ENCODE results near the gene TRAF3IP3.

The TRAF3IP3 gene

GRCh38 chr1:209741193-209741592 lies 14.7 kb upstream of the TRAF3IP3 start:
- TF ChIP-seq CTCF (IDR thresholded peaks at IDR 0.05; ENCODE audit: low read depth, low read length), result no peak
- no peaks in the 10 kb centered on the region for H3K4me1 ChIP-seq
- no peak for DNase-seq

DNA sequence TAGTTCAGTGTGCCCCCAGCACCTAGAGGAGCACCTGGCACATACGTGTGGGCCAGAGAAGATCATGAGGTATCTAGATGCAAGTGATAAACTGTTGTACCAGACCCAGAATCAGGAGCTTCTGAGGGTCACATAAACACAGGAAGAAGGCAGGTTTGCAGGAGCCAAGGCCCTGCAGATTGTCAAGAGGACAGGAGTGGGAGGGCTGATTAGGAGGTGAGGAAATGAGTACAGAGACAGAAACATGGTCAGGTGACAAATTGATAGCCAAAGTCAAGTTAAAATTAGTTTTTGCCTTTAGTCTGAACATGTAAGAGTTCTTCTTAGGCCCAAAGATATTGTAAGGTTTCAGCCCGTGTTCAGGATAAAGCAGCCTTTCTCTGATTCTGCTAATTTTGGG lies 14.0 kb upstream of the TRAF3IP3 start:
- H3K27me3 ChIP-seq, result no peaks in the 10 kb centered on the region
- H3K36me3 ChIP-seq, result no peaks in the 10 kb centered on the region
- H3K4me3 ChIP-seq (ENCODE audit: low read depth, low read length), result no peak overlapping the region
- H3K4me1 ChIP-seq, result peaks cover 3% of the 10 kb centered on the region; the same call in 1 of the 2 replicates
- TF ChIP-seq CTCF (IDR thresholded peaks at IDR 0.05; ENCODE audit: low read depth, low read length), result no peak
- no peaks in the 10 kb centered on the region for H3K9me3 ChIP-seq
- no peak for DNase-seq

More at GRCh38 chr1:209741193-209741592, 14.7 kb upstream of the TRAF3IP3 start:
- Histone ChIP-seq H3K27me3 (no peaks in the 10 kb centered on the region; the same call in 1 of the 2 replicates), H3K9me3 (no peaks in the 10 kb centered on the region), H3K36me3 (no peaks in the 10 kb centered on the region), H3K4me3 (ENCODE audit: low read depth, low read length) (no peak overlapping the region)

GRCh38 chr1:209742409-209743144 lies 13.3 kb upstream of the TRAF3IP3 start:
- no peak for TF ChIP-seq CTCF (IDR thresholded peaks at IDR 0.05; ENCODE audit: low read depth, low read length)
- H3K4me3 ChIP-seq (ENCODE audit: low read depth, low read length), result no peak overlapping the region
- no peaks in the 10 kb centered on the region for H3K36me3 ChIP-seq
- DNase-seq, result no peak
- H3K9me3 ChIP-seq, result no peaks in the 10 kb centered on the region
- H3K4me1 ChIP-seq, result peaks cover 3% of the 10 kb centered on the region; the same call in 1 of the 2 replicates
- H3K27me3 ChIP-seq, result no peaks in the 10 kb centered on the region

- Histone ChIP-seq H3K9me3 (no peaks in the 10 kb centered on the region), H3K36me3 (no peaks in the 10 kb centered on the region), H3K4me1 (peaks cover 3% of the 10 kb centered on the region; the same call in 1 of the 2 replicates), H3K4me3 (ENCODE audit: low read depth, low read length) (no peak overlapping the region), H3K27me3 (no peaks in the 10 kb centered on the region)
- no peak for TF ChIP-seq CTCF (IDR thresholded peaks at IDR 0.05; ENCODE audit: low read depth, low read length)
- DNase-seq, result no peak
Measured at GRCh38 chr1:209743145-209743482, 12.7 kb upstream of the TRAF3IP3 start.

DNA sequence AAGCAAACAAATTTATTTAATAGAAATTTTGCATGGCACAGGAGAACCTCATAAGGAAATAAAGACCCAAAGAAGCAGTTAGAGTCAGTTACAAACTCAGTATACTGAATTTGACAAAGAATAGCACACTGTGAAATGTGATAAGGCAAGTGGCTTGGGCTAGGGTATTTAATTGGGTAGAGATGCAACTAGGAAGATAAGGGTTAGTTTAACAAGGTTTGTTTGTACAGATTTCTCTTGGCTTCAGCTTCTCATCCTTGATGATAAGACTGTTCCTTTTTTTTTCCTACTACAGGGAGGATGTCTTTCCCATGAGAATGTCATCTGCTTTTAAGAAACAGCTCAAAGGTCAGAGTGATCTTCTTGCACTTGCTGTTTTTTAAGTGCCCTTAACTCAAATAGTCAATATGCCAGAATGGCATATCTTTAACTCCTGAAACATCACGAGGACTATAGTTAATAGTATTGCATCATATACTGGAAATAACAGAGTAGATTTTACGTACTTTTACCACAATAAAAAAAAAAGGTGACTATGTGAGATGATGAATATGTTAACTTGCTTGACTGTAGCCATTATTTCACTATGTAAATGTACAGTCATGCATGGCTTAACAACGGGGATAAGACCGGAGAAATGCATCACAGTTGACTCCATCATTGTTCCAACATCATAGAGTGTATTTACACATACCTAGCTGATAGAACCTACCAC lies 9.2 kb upstream of the TRAF3IP3 start:
- peaks cover 3% of the 10 kb centered on the region; the same call in 1 of the 2 replicates for H3K4me1 ChIP-seq
- no peak for TF ChIP-seq CTCF (IDR thresholded peaks at IDR 0.05; ENCODE audit: low read depth, low read length)
- no peak overlapping the region for H3K4me3 ChIP-seq (ENCODE audit: low read depth, low read length)
- no peaks in the 10 kb centered on the region for H3K27me3 ChIP-seq
- H3K9me3 ChIP-seq, result no peaks in the 10 kb centered on the region
- H3K36me3 ChIP-seq, result no peaks in the 10 kb centered on the region
- no peak for DNase-seq

Measured in BE2C (cell line).